ENCODE results near the gene CCDC192.

Gene CCDC192

DNA sequence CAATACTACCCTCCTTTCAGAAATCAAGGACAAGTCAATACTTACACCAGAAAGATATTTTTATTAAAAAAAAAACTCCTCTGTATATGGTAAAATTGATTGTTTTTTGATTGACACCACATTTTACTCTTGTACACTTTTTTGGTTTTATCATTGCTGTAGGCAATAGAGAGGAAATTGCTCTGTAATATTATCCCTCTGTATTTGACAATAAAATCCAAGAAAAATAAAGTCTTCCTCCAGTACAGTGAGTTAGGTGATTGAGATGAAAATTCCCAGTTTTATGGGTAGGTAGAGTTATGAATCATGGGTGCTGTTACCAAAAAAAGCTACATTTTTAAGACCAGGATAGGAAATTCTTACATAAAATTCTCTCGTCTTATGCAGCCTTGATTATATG lies 22.6 kb upstream of the CCDC192 start:
- Histone ChIP-seq H3K4me3 (replicated peaks; ENCODE audit: low read depth, low read length) (no peak overlapping the region), H3K27me3 (replicated peaks; ENCODE audit: control insufficient read depth, insufficient read depth, low read length) (no peaks in the 10 kb centered on the region), H3K36me3 (ENCODE audit: control insufficient read depth, insufficient read depth, low read length) (no peaks in the 10 kb centered on the region)
- TF ChIP-seq, protein P1, sequence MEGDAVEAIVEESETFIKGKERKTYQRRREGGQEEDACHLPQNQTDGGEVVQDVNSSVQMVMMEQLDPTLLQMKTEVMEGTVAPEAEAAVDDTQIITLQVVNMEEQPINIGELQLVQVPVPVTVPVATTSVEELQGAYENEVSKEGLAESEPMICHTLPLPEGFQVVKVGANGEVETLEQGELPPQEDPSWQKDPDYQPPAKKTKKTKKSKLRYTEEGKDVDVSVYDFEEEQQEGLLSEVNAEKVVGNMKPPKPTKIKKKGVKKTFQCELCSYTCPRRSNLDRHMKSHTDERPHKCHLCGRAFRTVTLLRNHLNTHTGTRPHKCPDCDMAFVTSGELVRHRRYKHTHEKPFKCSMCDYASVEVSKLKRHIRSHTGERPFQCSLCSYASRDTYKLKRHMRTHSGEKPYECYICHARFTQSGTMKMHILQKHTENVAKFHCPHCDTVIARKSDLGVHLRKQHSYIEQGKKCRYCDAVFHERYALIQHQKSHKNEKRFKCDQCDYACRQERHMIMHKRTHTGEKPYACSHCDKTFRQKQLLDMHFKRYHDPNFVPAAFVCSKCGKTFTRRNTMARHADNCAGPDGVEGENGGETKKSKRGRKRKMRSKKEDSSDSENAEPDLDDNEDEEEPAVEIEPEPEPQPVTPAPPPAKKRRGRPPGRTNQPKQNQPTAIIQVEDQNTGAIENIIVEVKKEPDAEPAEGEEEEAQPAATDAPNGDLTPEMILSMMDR (IDR thresholded peaks at IDR 0.05; ENCODE audit: insufficient read depth, low read length, poor library complexity, severe bottlenecking) = no peak
- DNase-seq (ENCODE audit: extremely low read depth, insufficient read length) = no peak

DNA sequence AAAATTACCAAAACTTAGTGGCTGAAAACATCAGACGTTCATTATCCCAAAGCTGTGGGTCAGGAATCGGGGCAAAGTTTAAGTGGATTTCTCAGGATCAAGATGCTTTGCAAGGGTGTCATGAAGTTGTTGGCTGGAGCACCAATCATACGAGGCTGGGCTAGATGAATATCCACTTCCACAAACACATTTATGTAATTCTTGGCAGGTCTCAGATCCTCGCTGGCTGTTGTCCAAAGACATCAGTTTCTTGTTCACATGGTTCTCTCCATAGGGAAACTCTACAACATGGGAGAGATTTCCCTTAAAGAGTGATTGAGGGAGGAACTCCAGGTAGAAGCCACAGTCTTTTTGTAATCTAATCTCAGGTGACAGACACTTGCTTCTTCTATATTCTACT lies 20.2 kb upstream of the CCDC192 start:
- Histone ChIP-seq H3K27me3 (replicated peaks; ENCODE audit: control insufficient read depth, insufficient read depth, low read length) (no peaks in the 10 kb centered on the region), H3K36me3 (ENCODE audit: control insufficient read depth, insufficient read depth, low read length) (no peaks in the 10 kb centered on the region), H3K4me3 (replicated peaks; ENCODE audit: low read depth, low read length) (no peak overlapping the region)
- TF ChIP-seq, protein P1 (IDR thresholded peaks at IDR 0.05; ENCODE audit: insufficient read depth, low read length, poor library complexity, severe bottlenecking) = no peak
- no peak for DNase-seq (ENCODE audit: extremely low read depth, insufficient read length)

DNA sequence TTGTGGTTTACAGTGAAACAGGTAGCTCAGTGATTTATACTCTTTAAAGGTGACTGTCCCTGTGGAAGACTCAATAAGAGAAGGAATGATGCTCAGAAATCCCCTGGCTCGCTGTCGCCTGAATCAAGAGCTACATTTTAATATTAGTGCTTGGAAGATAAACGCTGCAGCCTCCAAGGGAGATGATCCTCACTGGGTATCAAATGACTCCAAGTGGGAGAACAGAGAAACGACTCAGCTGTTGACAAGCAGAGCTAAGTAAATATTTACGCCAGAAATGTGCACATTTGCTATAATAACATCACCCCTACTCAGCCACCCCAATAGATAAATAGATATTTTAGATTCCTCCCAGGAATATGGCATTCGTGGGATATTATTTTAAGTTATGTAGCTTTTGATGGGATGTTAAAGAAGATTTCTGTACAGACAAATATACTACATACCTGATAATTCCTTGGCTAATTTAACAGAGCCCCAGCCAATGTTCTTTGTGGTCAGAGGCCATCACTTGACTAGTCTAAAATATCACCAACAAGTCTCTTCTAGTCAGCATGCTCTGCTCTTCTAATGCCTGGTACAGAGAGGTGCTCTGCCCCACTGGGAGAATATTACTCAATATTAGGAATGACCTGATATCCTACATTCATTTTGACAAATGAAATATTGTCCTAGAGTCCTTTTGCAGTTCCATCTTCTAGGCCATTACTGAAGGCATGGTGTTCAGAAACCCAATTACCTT lies 18.3 kb upstream of the CCDC192 start:
- Histone ChIP-seq H3K4me3 (replicated peaks; ENCODE audit: low read depth, low read length) (no peak overlapping the region), H3K36me3 (ENCODE audit: control insufficient read depth, insufficient read depth, low read length) (no peaks in the 10 kb centered on the region), H3K27me3 (replicated peaks; ENCODE audit: control insufficient read depth, insufficient read depth, low read length) (no peaks in the 10 kb centered on the region)
- TF ChIP-seq, protein P1 (IDR thresholded peaks at IDR 0.05; ENCODE audit: insufficient read depth, low read length, poor library complexity, severe bottlenecking) = no peak
- no peak for DNase-seq (ENCODE audit: extremely low read depth, insufficient read length)

DNA sequence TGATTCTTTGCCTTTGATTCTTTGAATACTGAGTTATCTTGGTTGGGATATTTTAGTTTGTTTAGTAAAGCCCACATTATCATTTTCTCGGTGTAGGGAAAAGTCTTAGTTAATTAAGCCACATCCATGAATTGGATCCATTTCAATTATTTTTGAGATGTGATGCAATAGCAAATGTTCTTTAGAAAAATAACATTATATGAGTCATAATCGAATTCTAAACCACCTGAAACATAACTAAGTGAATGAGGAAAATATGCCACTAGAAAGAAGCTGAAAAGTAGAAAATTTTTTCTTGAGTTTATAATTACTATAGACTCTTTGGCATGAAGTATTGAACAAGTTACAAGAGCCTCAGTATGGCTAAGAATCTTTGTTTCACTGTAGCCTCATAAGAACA lies 17.5 kb upstream of the CCDC192 start:
- Histone ChIP-seq H3K4me3 (replicated peaks; ENCODE audit: low read depth, low read length) (no peak overlapping the region), H3K27me3 (replicated peaks; ENCODE audit: control insufficient read depth, insufficient read depth, low read length) (no peaks in the 10 kb centered on the region), H3K36me3 (ENCODE audit: control insufficient read depth, insufficient read depth, low read length) (no peaks in the 10 kb centered on the region)
- TF ChIP-seq, protein P1 (IDR thresholded peaks at IDR 0.05; ENCODE audit: insufficient read depth, low read length, poor library complexity, severe bottlenecking) = no peak
- DNase-seq (ENCODE audit: extremely low read depth, insufficient read length) = no peak

DNA sequence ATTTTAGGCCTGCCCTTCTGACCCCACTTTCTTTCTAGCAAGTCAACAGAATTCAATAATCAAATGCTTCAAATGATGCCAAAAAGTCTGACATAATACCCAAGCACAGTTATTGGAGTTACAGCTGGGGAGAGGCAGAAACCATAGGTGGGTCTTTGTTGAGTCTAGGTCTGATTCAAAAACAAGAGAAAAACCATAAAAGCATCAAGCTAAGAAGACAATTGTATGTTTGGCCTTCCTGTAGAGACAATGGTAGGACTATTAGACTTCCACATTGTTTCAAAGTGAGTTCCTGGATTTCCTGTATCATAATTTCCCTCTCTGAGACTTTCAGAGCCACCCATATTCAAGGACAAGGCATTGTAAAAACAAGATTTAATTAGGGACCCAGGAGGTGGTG lies 16.8 kb upstream of the CCDC192 start:
- no peak overlapping the region for H3K4me3 ChIP-seq (replicated peaks; ENCODE audit: low read depth, low read length)
- no peaks in the 10 kb centered on the region for H3K36me3 ChIP-seq (ENCODE audit: control insufficient read depth, insufficient read depth, low read length)
- TF ChIP-seq, protein P1 (IDR thresholded peaks at IDR 0.05; ENCODE audit: insufficient read depth, low read length, poor library complexity, severe bottlenecking) = no peak
- DNase-seq (ENCODE audit: extremely low read depth, insufficient read length) = no peak
- no peaks in the 10 kb centered on the region for H3K27me3 ChIP-seq (replicated peaks; ENCODE audit: control insufficient read depth, insufficient read depth, low read length)

Data from GM06990 (cell line).